GM19025 (cell line): Measurements from ENCODE around the gene PLD5.
"Not testable (repeated sequence)": the region's sequence is repeated elsewhere in the genome, so short reads cannot be mapped to it uniquely, and the experiment has no call there.

Experiments used
- ATAC-seq: cut with Tn5 transposase; IDR thresholded peaks from one replicate; pipeline ENCODE4 v1.9.1; 2021; ENCODE audit warnings: mild to moderate bottlenecking, low read depth, moderate library complexity; ENCODE audit not compliant: unreplicated experiment

The PLD5 gene

DNA sequence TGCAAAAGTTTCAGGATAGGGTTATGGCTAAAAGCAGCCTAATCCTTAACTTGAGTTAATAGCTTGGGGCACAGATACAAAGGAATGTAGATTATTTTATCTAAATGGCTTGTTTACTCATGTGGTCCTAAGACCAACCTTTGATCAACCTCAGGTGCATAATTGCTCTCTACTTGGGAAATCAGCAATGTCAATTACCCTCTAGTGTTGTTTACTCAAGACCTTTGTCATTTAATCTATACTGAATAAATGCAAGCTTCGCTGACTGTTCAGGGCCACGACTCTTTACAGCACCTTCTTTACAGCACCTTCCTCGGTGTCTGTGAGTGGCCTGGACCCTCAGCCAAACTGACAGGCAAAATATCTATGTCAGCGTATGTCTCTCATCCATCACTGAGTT, 308.1 kb downstream of the PLD5 start:
- ATAC-seq = no peak

DNA sequence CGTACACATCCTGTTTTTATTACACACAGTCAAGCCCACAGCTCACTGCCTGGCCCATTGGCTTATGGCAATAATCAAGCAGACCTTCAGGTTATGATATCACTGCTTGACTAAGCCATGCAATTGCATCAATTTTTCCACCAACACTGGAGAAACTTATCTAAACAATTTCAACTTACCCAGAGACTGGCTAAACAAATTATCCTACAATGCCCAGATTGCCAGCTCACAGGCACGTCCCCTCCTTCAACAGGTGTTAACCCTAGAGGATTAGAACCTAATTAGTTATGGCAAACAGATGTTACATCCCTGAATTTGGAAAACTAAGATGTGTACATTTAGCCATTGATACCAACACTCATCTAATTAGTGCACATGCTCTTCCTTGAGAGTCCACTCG, 310.0 kb downstream of the PLD5 start:
- ATAC-seq = not testable (repeated sequence)

DNA sequence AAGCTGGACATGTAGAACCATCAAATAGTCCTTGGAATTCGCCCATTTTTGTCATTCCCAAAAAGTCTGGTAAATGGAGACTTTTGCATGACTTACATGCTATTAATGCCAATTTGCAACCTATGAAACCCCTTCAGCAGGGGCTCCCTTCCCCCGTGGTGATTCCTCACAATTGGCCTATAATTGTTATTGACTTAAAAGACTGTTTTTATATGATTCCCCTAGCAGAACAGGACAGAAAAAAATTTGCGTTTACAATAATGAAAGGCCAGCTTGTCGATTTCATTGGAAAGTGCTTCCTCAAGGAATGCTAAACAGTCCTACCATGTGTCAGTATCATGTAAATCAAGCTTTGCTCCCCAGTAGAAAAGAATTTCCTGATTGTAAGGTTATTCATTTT, 311.5 kb downstream of the PLD5 start:
- not testable (repeated sequence) for ATAC-seq

DNA sequence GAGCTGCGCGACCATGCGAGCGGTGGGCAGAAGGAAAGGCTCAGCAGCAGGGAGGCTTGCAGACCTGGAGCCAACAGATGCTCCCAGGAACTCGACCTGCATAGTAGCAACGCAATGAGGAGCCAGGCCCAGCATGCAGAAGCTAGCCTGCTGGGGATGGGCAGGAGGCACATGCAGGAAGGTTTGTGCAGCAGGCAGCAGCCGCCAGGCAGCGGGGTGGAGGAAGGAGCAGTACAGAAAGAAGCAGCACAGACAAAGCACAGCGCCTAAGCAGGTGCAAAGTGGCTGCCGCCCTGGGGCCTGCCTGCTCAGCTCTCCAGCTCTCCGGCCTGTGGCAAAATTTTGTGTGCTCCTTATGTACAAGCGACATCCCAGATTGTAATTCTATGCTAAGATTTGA, 312.1 kb downstream of the PLD5 start:
- ATAC-seq = no peak

DNA sequence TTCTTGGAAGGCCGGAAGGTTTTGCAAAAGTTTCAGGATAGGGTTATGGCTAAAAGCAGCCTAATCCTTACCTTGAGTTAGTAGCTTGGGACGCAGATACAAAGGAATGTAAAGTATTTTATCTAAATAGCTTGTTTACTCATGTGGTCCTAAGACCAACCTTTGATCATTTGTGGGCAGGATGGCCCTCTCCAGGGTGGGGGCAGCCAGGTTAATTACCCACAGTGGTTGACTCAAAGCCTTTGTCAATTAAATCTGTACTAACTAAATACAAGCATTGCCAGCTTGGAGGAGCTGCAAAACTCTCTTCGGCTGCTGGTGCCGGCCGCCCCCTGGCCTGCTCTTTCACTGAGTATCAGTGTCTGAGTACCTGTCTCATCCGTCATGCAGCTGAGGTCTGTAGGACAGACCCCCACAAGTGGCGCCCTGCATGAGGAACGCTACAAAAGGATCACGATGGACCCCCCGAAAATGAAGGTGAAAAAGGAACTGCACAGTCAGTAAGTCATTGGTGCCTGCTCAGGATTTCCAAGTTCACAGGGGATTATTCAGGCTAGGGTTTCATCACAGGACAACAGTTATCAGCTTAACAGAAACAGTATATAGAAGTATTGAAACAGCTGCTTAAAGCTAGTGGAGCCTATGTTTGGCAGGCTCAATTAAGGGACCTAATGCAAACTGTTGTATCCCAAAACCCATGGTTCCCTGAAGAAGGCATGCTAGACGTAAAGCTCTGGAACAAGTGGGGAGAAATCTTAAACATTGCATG, 313.1 kb downstream of the PLD5 start:
- no peak for ATAC-seq

DNA sequence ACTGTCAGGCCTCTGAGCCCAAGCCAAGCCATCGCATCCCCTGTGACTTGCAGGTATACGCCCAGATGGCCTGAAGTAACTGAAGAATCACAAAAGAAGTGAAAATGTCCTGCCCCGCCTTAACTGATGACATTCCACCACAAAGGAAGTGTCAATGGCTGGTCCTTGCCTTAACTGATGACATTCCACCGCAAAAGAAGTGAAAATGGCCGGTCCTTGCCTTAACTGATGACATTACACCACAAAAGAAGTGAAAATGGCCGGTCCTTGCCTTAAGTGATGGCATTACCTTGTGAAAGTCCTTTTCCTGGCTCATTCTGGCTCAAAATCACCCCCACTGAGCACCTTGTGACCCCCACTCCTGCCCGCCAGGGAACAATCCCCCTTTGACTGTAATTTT, 314.2 kb downstream of the PLD5 start:
- not testable (repeated sequence) for ATAC-seq

DNA sequence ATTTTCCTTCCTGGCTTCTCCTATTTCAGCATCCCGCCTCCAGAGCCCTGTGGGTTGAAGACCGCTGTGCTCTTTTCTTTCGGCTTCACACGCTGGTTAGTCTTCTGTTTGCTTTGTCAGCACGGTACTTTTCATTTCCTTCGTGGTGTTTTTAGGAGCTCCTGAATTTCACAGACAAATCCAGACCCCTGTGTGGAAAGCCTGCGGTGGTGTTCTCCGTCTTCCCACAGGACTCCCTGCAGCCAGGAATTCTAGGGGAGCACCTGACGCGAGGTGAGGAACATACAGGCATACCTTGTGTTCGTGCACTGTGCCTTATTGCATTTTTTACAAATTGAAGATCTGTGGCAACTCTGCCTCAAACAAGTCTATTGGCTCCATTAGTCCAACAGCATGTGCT, 315.4 kb downstream of the PLD5 start:
- no peak for ATAC-seq

DNA sequence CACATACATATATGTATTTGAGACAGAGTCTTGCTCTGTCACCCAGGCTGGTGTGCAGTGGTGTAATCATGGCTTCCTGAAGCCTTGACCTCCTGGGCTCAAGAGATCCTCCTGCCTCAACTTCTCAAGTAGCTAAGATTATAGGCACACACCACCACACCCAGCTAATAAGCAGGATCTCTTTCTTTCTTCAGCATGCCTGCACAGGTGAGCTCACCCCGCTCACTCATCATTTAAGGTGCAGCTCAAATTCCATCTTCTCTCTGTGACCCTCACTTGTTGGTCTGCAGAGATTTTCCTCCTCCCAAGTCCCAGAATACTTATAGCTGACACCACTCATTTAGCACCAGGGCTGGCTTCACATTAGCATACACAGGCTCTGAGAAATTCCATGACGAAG, 316.5 kb downstream of the PLD5 start:
- no peak for ATAC-seq

DNA sequence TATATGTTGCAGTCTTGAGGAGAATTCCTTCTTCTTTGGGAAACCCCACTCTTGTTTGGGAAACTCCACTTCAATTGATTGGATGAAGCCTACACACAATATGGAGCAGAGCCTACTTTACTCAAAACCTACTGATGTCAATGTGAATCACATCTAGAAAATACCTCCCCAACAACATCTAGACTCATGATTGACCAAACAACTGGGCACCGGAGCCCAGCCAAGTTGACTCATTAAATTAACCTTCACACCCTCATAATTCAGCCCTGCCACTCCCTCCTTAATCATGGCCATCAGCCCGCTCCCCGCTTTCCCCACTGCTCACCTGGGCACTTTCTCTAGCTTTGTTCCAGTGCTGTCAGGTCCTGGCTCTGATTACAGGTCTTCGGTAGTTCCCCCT, 317.5 kb downstream of the PLD5 start:
- no peak for ATAC-seq

DNA sequence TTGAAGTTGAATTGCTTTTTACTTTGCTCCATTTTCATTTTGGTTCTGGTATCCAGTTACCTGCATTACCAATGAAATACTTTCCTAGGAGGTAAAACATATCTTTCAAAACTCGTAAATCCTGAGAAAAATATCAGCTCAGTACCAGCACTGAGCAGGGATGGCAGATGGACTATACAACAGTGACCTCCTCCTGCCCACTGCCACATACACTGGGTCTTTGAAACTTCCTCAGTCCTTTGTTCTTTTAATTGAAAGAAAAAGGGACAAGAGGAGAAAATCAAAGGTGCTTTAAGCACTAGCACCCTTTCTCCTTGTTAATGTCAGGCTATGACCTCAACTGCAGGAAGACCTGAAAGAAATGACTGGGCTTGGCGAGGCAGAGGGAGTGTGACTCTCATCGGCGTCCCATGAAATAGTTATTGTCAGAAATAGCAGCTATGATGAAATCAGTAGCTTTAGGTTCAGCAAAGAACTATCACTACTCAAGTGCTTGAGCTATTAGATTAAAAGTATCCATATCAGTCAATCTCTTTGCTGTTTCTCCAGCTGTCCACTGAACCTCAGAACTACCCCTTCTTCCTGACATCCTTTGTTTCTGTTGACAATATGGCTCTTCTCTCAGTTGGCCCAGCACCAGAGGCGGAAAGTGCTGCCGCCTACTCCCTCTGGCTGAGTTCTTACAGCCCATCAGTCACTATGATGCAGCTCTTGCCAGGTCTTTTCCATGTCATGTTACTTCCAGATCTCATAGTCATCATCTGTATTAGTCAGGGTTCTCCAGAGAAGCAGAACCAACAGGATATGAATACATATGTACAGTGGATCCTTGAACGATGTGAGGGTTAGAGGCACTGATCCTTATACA, 318.6 kb downstream of the PLD5 start:
- ATAC-seq = no peak

DNA sequence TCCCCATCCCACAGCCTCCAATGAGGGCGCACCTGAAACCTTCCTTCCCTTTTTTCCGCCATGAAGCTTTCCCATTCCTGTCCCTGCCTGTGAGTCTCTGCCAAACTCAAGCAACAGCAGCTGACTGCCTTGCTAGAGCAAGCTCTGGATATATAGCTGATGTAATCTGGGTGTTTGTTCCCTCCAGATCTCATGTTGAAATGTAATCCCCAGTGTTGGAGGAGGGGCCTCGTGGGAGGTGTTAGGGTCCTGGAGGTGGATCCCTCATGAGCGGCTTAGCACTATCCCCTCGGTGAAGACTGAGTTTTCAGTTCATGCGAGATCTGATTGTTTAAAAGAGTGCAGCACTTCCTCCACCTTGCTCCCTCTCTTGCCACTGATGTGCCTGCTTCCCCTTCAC, 321.2 kb downstream of the PLD5 start:
- no peak for ATAC-seq

DNA sequence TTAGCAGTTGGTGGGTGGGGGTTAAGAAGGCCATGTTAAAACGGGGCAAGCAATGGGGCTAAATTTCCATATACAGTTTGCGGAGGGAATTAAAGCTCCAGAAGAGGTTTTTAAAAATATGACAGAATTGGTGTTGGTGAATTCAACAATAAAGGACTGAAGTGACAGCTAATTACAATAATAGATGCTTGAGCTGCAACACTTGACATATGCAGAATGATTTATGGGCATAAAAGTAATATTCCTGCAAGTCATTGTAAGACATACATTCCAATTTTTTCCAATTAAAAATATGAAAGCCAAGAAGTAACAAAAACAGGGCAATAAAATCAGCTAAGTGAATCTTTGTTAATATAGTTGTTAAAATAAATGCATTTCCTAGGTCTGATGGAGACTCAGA, 323.4 kb downstream of the PLD5 start:
- no peak for ATAC-seq

DNA sequence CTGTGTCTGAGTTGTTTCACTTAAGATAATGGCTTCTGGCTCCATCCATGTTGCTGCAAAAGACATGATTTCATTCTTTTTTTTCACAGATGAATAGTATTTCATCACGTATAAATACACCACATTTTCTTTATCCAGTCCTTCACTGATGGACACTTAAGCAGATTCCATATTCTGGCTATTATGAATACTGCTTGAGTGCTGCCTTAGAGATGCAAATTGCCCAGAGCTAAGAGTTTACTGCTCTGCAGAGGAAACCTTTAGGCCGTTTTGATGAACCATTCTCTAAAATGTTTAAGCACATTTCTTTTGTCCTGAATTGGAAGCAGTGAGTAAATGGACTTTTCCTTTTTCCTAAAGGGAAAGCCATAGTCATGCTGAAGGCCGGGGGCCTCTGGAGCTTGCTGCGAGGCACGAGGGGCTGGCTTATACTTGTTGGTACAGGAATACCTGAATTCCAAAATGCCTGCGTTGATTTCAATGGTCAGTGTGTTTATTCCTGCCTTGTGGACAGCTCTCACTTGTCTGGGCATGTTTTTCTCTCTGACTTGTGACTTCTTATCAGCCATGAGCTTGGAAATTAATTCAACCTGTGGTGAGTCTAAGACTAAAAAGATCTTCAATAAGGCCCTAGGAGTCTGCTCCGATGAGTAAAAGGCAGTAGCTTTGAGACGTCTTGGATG, 324.6 kb downstream of the PLD5 start:
- no peak for ATAC-seq

DNA sequence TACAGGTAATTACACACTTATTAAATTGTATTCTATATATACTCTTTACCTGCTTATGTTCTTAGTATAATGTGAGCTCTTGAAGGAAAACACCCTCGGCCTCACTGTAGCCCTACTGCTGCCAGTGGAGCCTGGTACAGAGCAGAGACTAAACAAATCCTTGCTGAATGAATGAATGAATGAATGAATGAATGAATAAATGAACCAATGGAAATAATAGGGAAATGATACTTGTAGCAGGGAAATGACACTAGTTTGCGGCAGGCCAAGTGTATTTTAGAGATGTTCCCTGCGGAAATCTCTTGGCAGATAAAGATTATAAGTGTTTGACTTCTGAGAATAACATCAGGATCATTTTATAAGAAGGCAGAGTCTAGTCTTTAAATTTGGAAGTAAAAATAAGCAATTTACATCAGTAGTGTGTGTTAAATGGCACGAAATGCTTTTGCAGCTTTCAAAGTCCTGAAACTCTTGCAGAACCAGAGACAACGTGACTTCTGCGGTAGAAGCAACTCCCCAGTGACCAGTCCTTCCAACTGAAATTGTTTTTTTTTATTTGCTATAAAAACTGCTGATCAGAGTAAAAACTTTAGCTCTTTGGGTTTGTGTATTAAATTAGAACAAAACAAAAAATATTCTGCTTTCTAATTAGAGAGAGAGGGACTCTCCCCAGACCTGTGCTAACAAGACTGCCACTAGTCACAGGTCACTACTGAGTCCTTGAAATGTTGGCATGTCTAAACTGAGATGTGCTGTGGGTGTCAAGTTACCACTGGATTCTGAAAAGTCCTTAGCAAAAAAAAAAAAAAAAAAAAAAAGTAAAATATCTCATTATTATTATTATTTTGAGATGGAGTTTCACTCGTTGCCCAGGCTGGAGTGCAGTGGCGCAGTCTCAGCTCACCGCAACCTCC, 326.3 kb downstream of the PLD5 start:
- ATAC-seq = no peak

DNA sequence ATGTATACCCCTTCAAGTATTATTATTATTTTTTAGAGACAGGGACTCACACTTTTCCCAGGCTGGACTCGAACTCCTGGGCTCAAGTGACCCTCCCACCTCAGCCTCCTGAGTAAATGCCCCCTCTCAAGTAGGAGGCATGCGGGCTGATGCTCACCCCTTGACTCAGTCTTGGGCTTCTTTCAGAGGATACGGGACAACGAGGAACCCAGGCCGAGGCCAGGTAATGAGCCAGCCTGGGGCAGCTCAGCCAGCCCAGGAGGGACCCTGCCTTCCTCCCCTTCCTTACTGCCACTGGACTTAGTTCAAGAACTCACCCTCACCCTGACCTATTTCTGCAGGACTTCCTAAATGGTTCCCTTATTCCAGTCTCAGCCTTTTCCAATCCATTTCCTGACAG, 327.6 kb downstream of the PLD5 start:
- no peak for ATAC-seq

DNA sequence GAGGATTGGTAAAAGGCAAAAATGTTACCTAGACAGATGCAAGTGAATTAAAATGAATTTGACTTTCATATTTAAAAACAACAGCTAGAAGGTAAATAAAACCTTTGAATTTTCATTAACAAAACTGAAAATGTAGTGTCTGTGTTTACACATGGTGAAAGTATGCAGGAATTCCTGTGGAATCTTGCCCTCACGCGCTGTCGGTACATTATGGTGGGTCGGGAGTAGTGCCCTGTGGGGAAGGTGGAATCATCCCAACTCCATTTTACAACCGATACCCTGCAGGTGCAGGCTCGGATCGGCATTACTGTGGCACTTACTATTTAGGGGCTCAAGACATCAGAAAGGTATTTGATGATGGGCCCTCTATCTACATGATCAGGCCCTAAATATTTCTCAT, 328.4 kb downstream of the PLD5 start:
- ATAC-seq = no peak

DNA sequence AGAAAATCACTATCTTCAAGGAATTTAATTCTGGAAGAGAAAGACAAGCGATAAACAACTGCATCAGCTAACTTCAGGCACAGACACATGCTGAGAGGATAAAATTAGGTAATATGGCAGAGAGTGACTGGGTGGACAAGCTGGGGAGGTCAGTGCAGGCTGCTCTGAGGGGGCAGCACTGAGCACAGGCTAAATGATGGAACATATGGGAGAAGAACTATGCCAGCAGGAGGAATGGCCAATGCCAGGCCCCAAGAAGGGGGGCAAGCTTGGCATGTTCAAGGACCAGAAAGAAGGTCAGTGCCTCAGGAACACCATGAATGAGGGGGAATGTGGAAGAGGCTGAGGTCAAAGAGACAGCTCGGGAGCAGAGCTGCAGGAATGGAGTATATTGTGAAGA, 334.9 kb downstream of the PLD5 start:
- no peak for ATAC-seq

DNA sequence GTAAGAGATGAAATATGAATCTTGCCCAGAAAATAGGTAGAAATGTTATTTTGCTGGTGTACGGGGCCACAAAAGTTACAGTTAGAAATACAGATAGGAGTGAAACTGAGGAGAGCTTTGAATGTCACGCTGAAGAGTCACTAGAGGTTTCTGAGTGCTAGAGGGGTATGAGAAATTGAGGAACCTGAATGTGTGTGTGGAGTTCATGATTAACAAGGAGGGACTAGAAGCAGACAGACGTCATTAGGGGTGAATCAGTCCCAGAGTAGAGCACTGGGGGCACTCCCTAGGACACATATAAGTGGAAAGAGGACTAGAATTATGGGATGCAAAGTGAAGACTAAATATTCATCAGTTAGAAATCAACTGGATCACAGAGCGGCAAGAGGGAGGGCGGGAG, 336.7 kb downstream of the PLD5 start:
- peak; percentile 84 for ATAC-seq

DNA sequence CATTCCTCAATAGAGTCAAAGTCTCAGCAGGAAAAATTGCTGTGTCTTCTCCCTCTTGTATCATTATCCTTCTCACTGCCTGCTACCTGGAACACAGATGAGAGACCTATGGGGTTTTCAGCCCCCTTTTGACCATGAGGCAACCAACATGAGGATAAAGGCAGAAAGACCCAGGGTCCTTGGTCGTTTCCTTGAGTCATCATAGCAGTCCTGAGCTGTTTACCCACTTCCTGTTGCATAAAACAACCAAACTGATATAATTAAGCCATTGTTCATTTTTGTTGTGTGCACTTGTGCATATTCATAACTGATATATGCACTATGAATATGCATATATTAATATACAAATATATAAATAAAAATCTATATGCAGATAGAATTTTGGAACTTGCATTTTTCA, 337.3 kb downstream of the PLD5 start:
- no peak for ATAC-seq

DNA sequence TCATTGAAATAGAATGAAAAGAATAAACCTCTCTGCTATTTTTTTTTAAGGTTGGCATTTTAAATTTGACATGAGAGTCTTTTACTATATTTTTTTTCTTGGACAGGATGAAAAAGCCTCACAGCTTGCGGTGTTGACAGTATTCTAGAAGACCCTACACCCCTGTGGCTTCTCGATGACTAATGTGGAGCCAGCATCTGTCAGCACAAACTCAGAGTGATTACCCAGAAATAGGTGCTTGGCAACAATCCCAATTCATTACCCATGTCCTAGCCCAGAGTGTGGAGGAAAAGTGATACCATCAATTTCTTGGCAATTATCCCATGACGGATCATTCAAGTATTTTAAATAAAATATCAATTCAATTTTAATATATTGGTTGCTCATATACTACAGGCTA, 338.8 kb downstream of the PLD5 start:
- ATAC-seq = no peak
